HG02970 (cell line): Measurements from ENCODE around the gene CTDNEP1.
A peak's percentile ranks its signal among the peaks of the same experiment; 100 is the strongest.

ENCODE experiments used
- ATAC-seq: cut with Tn5 transposase; IDR thresholded peaks from one replicate; pipeline ENCODE4 v1.9.1; 2021; ENCODE audit warnings: mild to moderate bottlenecking, moderate library complexity, moderate number of reproducible peaks; ENCODE audit not compliant: unreplicated experiment, low FRiP score

The CTDNEP1 gene

GRCh38 chr17:7280519-7281073 lies 29.1 kb upstream of the CTDNEP1 start:
- ATAC-seq, result peak; percentile 59

DNA sequence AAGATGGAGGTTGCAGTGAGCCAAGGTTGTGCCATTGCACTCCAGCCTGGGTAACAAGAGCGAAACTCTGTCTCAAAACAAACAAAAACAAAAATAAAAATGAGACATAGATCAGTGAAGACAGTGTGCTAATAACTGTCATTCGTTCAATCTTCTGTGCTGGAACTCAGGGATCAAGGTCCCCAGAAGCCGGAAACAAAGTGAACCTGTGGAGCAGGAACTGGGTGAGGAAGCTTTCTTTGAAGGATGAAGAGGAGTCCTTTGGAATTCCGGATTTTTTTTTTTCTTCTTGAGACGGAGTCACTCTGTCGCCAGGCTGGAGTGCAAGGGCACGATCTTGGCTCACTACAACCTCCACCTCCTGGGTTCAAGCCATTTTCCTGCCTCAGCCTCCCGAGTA lies 27.9 kb upstream of the CTDNEP1 start:
- no peak for ATAC-seq

DNA sequence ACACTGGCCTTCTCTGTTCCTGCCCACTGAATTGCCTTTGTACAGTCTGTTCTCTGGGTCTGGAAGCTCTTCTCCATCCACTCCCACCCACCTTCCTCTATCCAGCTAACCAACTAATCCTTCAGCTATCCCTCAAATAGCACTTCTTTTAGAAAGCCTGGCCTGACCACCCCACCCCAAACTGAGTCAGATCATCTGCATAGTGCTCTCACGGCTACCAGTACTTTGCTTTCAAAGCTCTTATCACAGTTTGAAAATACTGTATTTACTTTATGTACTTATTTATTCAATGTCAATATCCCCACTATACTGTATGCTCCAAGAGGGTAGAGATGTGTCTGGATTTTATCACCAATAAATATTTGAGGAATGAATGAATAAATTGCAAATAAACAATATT lies 15.2 kb upstream of the CTDNEP1 start:
- ATAC-seq, result no peak

DNA sequence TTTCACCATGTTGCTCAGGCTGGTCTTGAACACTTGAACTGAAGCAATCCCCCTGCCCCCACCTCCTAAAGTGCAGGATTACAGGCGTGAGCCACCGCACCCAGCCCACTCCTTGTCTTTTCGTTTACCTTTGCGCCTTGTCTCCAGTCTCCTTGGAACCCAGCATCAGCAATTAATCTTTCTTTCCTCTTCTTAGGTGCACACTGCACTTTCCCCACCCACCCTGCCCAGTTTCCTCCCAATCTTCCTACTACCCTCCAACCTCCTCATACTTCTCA lies 12.2 kb upstream of the CTDNEP1 start:
- ATAC-seq, result no peak

GRCh38 chr17:7262935-7263800 lies 11.6 kb upstream of the CTDNEP1 start:
- no peak for ATAC-seq

- ATAC-seq, result no peak
Observed at GRCh38 chr17:7262192-7262934, 10.8 kb upstream of the CTDNEP1 start, which contains the start of gene CLDN7. CLDN7 (minus strand) TSS chr17:7262478; CDS start chr17:7262043, 435 bp downstream.

DNA sequence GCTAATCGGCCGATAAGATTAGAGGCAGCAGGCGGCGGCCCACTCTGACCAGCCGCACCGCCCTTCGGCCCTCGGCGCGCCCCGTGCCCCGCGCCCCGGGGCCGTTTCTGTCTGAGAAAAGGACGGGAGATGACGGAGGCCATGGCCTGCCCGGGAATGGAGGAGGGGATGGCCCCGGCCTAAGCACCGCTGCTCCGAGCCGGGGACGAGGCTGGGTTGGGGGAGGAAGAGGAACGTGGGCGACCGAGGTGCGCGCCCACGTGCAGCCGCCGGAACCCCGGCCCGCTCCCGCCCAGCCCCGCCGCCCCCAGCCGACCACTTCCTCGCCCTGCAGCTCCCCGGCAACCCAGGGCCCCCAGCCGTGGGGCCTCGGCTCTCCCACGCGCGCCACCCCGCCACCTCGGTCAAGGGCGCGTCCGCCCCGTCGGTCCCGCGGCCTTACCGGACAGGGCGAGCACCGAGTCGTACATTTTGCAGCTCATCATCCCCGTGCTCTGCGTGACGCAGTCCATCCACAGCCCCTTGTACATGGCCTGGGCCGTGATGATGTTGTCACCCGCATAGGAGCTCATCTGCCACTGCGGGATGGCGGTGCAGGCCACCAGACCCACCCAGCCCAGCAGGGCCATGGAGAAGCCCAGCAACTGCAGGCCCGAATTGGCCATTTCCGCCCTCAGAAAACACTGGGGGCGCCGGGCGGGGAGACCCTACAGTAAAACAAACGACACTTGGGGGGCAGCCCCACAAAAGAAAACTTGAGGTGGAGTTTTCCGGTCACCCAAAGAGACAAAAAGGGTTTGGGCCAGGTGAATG lies 10.1 kb upstream of the CTDNEP1 start:
- no peak for ATAC-seq

DNA sequence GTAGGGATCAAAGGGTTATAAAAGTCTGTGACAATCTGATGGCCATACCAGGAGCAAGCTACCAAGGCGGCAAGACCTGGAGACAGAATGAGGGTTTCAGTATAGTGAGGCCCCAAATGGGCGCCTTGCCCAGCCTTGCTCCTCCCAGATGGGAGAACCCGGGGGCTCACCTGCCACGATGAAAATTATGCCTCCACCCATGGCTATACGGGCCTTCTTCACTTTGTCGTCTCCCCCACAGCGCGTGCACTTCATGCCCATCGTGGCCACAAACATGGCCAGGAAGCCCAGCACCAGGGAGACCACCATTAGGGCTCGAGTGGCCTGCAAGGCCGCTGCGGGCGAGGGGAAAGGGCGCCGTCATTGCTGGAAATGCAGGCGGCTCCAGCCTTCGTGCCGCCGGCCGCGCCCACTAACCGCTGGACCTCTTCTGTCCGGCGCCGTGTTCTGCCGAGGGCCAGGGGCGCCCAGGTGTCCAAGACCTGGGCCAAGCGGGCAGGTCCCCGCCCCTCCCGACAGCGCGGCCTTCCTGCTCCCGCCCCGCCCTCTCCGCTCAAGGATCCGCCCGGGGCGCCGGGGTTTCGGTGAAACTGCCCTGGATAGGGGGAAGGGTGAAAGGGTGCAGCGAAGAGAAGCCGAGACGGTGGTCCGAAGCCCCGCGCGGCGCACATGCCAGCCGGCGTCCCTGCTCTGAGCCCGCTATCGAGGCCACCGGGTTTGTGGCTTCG lies 9.3 kb upstream of the CTDNEP1 start:
- ATAC-seq, result no peak

DNA sequence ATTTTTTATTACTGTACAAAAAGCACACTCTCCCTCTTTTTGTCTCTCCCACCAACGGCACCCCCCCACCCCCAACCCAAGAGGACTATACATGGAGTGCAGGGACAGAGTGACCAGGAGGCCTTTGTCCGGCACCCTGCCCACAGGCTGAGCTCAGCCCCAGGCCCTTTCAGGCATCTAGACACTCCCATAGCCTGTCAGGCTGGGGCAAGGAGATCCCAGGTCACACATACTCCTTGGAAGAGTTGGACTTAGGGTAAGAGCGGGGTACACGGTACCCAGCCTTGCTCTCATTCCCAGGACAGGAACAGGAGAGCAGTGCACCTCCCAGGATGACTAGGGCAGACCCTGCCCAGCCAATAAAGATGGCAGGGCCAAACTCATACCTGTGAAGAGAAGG lies 8.6 kb upstream of the CTDNEP1 start:
- no peak for ATAC-seq

GRCh38 chr17:7259555-7259889 lies 8.0 kb upstream of the CTDNEP1 start:
- ATAC-seq, result no peak

- ATAC-seq, result no peak
Observed at GRCh38 chr17:7258731-7259554, 7.4 kb upstream of the CTDNEP1 start.

DNA sequence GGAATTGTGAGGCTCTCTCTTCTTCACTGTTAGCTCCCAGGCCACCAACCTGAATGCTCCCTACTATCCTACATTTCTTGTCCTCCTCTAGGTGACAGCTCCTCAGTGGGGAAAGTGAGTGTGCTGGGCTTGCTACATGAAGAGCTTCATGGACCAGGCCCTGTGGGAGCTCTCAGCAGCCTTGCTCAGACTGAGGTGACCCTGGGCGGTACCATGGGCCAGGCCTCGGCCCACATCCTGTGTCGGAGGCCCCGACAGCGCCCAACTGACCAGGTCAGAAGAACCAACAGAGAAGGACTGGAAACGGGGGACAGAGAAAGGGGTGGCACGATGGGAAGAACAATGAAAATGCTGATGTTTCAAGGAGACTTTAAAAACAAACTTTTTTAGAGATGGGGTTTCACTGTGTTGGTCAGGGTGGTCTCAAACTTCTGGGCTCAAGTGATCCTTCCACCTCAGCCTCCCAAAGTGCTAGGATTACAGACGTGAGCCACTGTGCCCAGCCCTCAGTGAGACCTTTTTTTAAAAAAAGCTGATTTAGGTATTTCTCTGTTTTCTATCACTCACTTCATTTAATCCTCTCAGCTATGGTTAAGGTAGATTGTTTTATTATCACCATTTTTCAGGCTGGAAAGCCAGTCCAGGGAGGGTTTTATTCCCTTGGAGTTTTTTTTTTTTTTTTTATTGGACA lies 5.4 kb upstream of the CTDNEP1 start:
- no peak for ATAC-seq

GRCh38 chr17:7254511-7254910 lies 3.0 kb upstream of the CTDNEP1 start:
- ATAC-seq, result no peak

GRCh38 chr17:7253082-7253481 lies 1.5 kb upstream of the CTDNEP1 start:
- ATAC-seq, result no peak

GRCh38 chr17:7252176-7253043 lies 876 bp upstream of the CTDNEP1 start, which contains the start of gene ELP5:
ELP5 (plus strand) TSS chr17:7252215; CDS start chr17:7252551, 336 bp downstream.
- ATAC-seq, result peak; percentile 43

- ATAC-seq, result no peak
Observed at GRCh38 chr17:7250695-7251627, 573 bp downstream of the CTDNEP1 start.

- ATAC-seq, result no peak
Observed at GRCh38 chr17:7249830-7250229, 1.7 kb downstream of the CTDNEP1 start.
